A673 (cell line): Measurements from ENCODE around the gene NFATC2. TPM values are rescaled to one million over a fixed set of nuclear protein-coding genes. Genes with fewer than 3 reads are reported as not detected.

ENCODE experiments used
- BruUV-seq: library from RNA; stranded (reverse); fragments of 400-500 nt; replicated peaks from 2 replicates; lab custom pipeline; 2021; lab: Mats Ljungman, UMichigan
- CTCF ChIA-PET: fragments of 300-600 bp; sonication (Branson Sonifier 250); formaldehyde crosslinking; loops from one replicate; lab custom pipeline; 2022; ENCODE audit warnings: antibody characterized with exemption; lab: Charles Lee
- POLR2A ChIA-PET: fragments of 300-600 bp; sonication (Branson Sonifier 250); formaldehyde crosslinking; loops from one replicate; lab custom pipeline; 2022; ENCODE audit warnings: antibody characterized with exemption; ENCODE audit not compliant: low non-redundant PET; lab: Charles Lee
- DNase-seq: peaks from one replicate; pipeline ENCODE4 v3.0.0-alpha.2; 2015; ENCODE audit warnings: low spot score
- H3K27ac ChIP-seq: fragments of 200-600 bp; sonication (generic); 2 replicates; pipeline ENCODE4 v1.5.1; 2016; ENCODE audit warnings: mixed run types, low read depth, mild to moderate bottlenecking, mixed read lengths, antibody characterized with exemption, low read length; ENCODE audit not compliant: poor library complexity, severe bottlenecking
- H3K27me3 ChIP-seq: fragments of 200-600 bp; sonication (generic); replicated peaks from 2 replicates; pipeline ENCODE4 v1.6.1; 2017; ENCODE audit warnings: mixed run types, low read depth, mild to moderate bottlenecking, mixed read lengths, antibody characterized with exemption, low read length; ENCODE audit not compliant: insufficient read depth, poor library complexity
- H3K36me3 ChIP-seq: fragments of 200-600 bp; sonication (generic); 2 replicates; pipeline ENCODE4 v1.6.1; 2016; ENCODE audit warnings: mixed run types, mild to moderate bottlenecking, mixed read lengths, antibody characterized with exemption, low read length; ENCODE audit not compliant: insufficient read depth, poor library complexity, severe bottlenecking
- H3K4me1 ChIP-seq: fragments of 200-600 bp; sonication (generic); 2 replicates; pipeline ENCODE4 v1.6.1; 2017; ENCODE audit warnings: mixed run types, mild to moderate bottlenecking, mixed read lengths, antibody characterized with exemption, low read length; ENCODE audit not compliant: insufficient read depth, poor library complexity, severe bottlenecking
- H3K4me3 ChIP-seq: fragments of 200-600 bp; sonication (generic); 2 replicates; pipeline ENCODE4 v1.5.1; 2016; ENCODE audit warnings: low read depth, mixed run types, mild to moderate bottlenecking, mixed read lengths, low read length; ENCODE audit not compliant: poor library complexity, severe bottlenecking
- H3K9me3 ChIP-seq: fragments of 200-600 bp; sonication (generic); 2 replicates; pipeline ENCODE4 v1.6.1; 2016; ENCODE audit warnings: mixed run types, low read depth, mild to moderate bottlenecking, mixed read lengths, antibody characterized with exemption, low read length; ENCODE audit not compliant: poor library complexity, severe bottlenecking
- EZH2 ChIP-seq: fragments of 200-600 bp; sonication (generic); IDR thresholded peaks from 2 replicates; pipeline ENCODE4 v1.6.1; 2017; ENCODE audit warnings: borderline replicate concordance, low read depth, mild to moderate bottlenecking, mixed read lengths, antibody characterized with exemption, low read length; ENCODE audit not compliant: poor library complexity, severe bottlenecking
- intact Hi-C: fragments of 100-400 bp; cut with micrococcal nuclease; formaldehyde crosslinking; loops from one replicate; pipeline ENCODE4 v1.10.0; 2022; ENCODE audit not compliant: unreplicated experiment
- total RNA-seq: library from RNA; stranded (reverse); gene quantifications from 2 replicates; pipeline ENCODE4 v1.2.3, GENCODE V29; 2021
- TF ChIP-seq, protein P1 (sequence below): fragments of 300-800, 200-600 bp; sonication (generic); conservative IDR thresholded peaks from 2 replicates; pipeline ENCODE4 v1.5.1; 2017; ENCODE audit warnings: low read depth, mild to moderate bottlenecking, antibody characterized with exemption, low read length, moderate library complexity, mixed read lengths

The NFATC2 gene
- total RNA-seq, 1 experiment from 2014 or later = 0.64 TPM

- no peak overlapping the region for H3K4me3 ChIP-seq
- no TSS peak for BruUV-seq
- H3K27ac ChIP-seq = no peak overlapping the region
- peak; percentile 53 for DNase-seq
- H3K4me1 ChIP-seq = no peaks in the 10 kb centered on the region
- intact Hi-C loops = no loop called here
- no peaks in the 10 kb centered on the region for H3K9me3 ChIP-seq
- CTCF ChIA-PET = interaction anchor here (0.9 kb wide), 1 partner anchor 217 kb away, joined by 3 read pairs; no protein-coding TSS in a partner anchor
- H3K27me3 ChIP-seq = no peaks in the 10 kb centered on the region
- TF ChIP-seq, protein P1, sequence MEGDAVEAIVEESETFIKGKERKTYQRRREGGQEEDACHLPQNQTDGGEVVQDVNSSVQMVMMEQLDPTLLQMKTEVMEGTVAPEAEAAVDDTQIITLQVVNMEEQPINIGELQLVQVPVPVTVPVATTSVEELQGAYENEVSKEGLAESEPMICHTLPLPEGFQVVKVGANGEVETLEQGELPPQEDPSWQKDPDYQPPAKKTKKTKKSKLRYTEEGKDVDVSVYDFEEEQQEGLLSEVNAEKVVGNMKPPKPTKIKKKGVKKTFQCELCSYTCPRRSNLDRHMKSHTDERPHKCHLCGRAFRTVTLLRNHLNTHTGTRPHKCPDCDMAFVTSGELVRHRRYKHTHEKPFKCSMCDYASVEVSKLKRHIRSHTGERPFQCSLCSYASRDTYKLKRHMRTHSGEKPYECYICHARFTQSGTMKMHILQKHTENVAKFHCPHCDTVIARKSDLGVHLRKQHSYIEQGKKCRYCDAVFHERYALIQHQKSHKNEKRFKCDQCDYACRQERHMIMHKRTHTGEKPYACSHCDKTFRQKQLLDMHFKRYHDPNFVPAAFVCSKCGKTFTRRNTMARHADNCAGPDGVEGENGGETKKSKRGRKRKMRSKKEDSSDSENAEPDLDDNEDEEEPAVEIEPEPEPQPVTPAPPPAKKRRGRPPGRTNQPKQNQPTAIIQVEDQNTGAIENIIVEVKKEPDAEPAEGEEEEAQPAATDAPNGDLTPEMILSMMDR = peak; percentile 56
- no peak for TF ChIP-seq EZH2
- POLR2A ChIA-PET = no interaction called here
- H3K36me3 ChIP-seq = no peaks in the 10 kb centered on the region
These were observed 164.2 kb downstream of the NFATC2 start for GRCh38 chr20:51378171-51378928.

DNA sequence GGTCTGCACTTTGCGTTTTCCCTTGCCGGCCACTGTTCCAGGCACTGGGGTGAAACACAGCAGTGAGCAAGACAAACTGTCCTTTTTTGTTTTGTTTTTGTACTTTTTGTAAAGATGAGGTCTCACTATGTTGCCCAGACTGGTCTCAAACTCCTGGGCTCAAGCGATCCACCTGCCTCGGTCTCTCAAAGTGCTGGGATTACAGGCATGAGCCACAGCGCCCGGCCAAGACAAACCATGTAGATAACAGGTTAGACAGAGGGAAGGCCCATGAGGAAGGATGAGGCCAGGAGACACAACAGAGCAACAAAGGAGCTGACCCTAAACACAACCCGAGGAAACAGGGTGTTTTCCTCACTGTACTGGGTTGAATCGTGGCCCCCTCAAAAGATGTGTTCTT lies 165.4 kb downstream of the NFATC2 start:
- no peak for TF ChIP-seq EZH2
- TF ChIP-seq, protein P1 = no peak
- DNase-seq = no peak
- H3K4me1 ChIP-seq = no peaks in the 10 kb centered on the region
- no peaks in the 10 kb centered on the region for H3K9me3 ChIP-seq
- no peak overlapping the region for H3K4me3 ChIP-seq
- H3K27ac ChIP-seq = no peak overlapping the region
- ChIA-PET POLR2A (no interaction called here), CTCF (no interaction called here)
- no TSS peak for BruUV-seq
- intact Hi-C loops = no loop called here
- H3K27me3 ChIP-seq = no peaks in the 10 kb centered on the region
- H3K36me3 ChIP-seq = no peaks in the 10 kb centered on the region

DNA sequence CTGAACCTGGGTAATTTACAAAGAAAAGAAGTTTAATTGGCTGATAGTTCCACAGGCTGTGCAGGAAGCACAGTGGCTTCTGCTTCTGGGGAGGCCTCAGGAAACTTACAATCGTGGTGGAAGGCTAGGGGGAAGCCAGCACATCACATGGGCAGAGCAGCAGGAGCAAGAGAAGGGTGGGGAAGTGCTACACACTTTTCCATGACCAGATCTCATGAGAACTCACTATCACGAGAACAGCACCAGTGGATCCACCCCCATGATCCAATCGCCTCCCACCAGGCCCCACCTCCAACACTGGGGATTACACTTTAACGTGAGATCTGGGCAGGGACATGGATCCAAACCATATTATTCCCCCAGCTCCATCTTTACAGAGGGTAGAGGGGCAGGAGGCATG lies 166.4 kb downstream of the NFATC2 start:
- no peak overlapping the region for H3K4me3 ChIP-seq
- no peak for DNase-seq
- intact Hi-C loops = no loop called here
- BruUV-seq = no TSS peak
- no peak for TF ChIP-seq EZH2
- TF ChIP-seq, protein P1 = no peak
- no peak overlapping the region for H3K27ac ChIP-seq
- POLR2A ChIA-PET = no interaction called here
- CTCF ChIA-PET = no interaction called here
- H3K9me3 ChIP-seq = no peaks in the 10 kb centered on the region
- no peaks in the 10 kb centered on the region for H3K27me3 ChIP-seq
- H3K36me3 ChIP-seq = no peaks in the 10 kb centered on the region
- H3K4me1 ChIP-seq = no peaks in the 10 kb centered on the region
